Fibroblast of lung (primary cell): Measurements from ENCODE around the gene COX4I1. TPM values are rescaled to one million over a fixed set of nuclear protein-coding genes. Genes with fewer than 3 reads are reported as not detected.
A peak's percentile ranks its signal among the peaks of the same experiment; 100 is the strongest.

ENCODE experiments used
- DNase-seq, 2 donors: peaks; one replicate each; pipeline versions ENCODE4 v3.0.0 to v3.0.0-alpha.2; 2010; ENCODE audit warnings: low read depth in 2 of 2
- H2AFZ ChIP-seq: 2 replicates; pipeline ENCODE4 v1.5.1; 2012; ENCODE audit warnings: low read length, control low read depth, inconsistent platforms
- H3K27ac ChIP-seq: 2 replicates; pipeline ENCODE4 v1.5.1; 2011; ENCODE audit warnings: low read length, control low read depth; ENCODE audit not compliant: insufficient read depth
- H3K27me3 ChIP-seq: 2 replicates; pipeline ENCODE4 v1.5.1; 2011; ENCODE audit warnings: mild to moderate bottlenecking, low read length; ENCODE audit not compliant: control insufficient read depth, insufficient read depth
- H3K36me3 ChIP-seq: 2 replicates; pipeline ENCODE4 v1.5.1; 2011; ENCODE audit warnings: low read length; ENCODE audit not compliant: control insufficient read depth, insufficient read depth
- H3K4me1 ChIP-seq: 2 replicates; pipeline ENCODE4 v1.5.1; 2011; ENCODE audit warnings: low read length; ENCODE audit not compliant: control insufficient read depth, insufficient read depth; ENCODE audit errors: extremely low read depth
- H3K4me2 ChIP-seq: 2 replicates; pipeline ENCODE4 v1.5.1; 2011; ENCODE audit warnings: low read length, control low read depth; ENCODE audit not compliant: insufficient read depth; ENCODE audit errors: extremely low read depth
- H3K4me3 ChIP-seq, 4 experiments: fragments of 200-600 bp in 1 of 4; sonication (generic) in 1 of 4; replicated peaks in 1 of 4; 2 replicates each; pipeline ENCODE4 v1.5.1; 2011 to 2016; ENCODE audit warnings: low read length in 4 of 4, low read depth in 3 of 4, mild to moderate bottlenecking in 3 of 4, control low read depth in 2 of 4, inconsistent platforms in 1 of 4, mixed read lengths in 1 of 4; ENCODE audit not compliant: insufficient read depth in 1 of 4; ENCODE audit errors: control extremely low read depth in 1 of 4
- H3K79me2 ChIP-seq: 2 replicates; pipeline ENCODE4 v1.5.1; 2012; ENCODE audit warnings: mild to moderate bottlenecking, low read length, inconsistent platforms; ENCODE audit not compliant: control insufficient read depth, insufficient read depth
- H3K9ac ChIP-seq: 2 replicates; pipeline ENCODE4 v1.5.1; 2011; ENCODE audit warnings: mild to moderate bottlenecking, low read length, control low read depth; ENCODE audit not compliant: insufficient read depth
- H3K9me3 ChIP-seq: 2 replicates; pipeline ENCODE4 v1.5.1; 2012; ENCODE audit warnings: low read depth, low read length; ENCODE audit not compliant: control insufficient read depth, insufficient read depth
- H4K20me1 ChIP-seq: 2 replicates; pipeline ENCODE4 v1.5.1; 2011; ENCODE audit warnings: low read length; ENCODE audit not compliant: control insufficient read depth, insufficient read depth; ENCODE audit errors: extremely low read depth
- EZH2 ChIP-seq: IDR thresholded peaks from 2 replicates; pipeline ENCODE4 v1.5.1; 2012; ENCODE audit warnings: low read length, control low read depth, mild to moderate bottlenecking; ENCODE audit errors: missing control alignments
- polyA plus RNA-seq, 2 donors: library from polyadenylated mRNA; depleted of rRNA in 1 of 2; stranded (reverse) in 1 of 2; unstranded in 1 of 2; fragments of >200 nt; gene quantifications; 2 replicates each; pipeline ENCODE4 v1.2.1, GENCODE V29; 2011 to 2012; ENCODE audit warnings: missing spikeins in 1 of 2
- total RNA-seq: library from RNA; depleted of rRNA; stranded (reverse); fragments of >200 nt; gene quantifications from 2 replicates; pipeline ENCODE4 v1.2.1, GENCODE V29; 2014
- TF ChIP-seq, protein P1 (sequence below), 2 donors: IDR thresholded peaks in 1 of 2; conservative IDR thresholded peaks in 1 of 2; 1 replicate in 1 of 2; 2 replicates in 1 of 2; pipeline ENCODE4 v1.5.1; 2011 to 2012; ENCODE audit warnings: low read length in 2 of 2, control low read depth in 1 of 2, inconsistent platforms in 1 of 2, low read depth in 1 of 2, mild to moderate bottlenecking in 1 of 2

COX4I1 gene
- total and polyA plus RNA-seq, 2 donors (not counting 1 experiment from before 2014, with no cell fraction given) = 442 to 653 TPM

GRCh38 chr16:85752511-85753420, 46.7 kb upstream of the COX4I1 start:
- no peaks in the 10 kb centered on the region for H3K9me3 ChIP-seq
- H3K27me3 ChIP-seq = no peaks in the 10 kb centered on the region
- peaks cover 23% of the 10 kb centered on the region for H3K4me1 ChIP-seq
- H2AFZ ChIP-seq = no peak overlapping the region
- no peaks in the 10 kb centered on the region for H3K36me3 ChIP-seq
- peak; percentile 25 to 34 for DNase-seq
- no peak overlapping the region for H3K9ac ChIP-seq
- peaks cover 5% of the 10 kb centered on the region for H3K79me2 ChIP-seq
- H4K20me1 ChIP-seq = no peaks in the 10 kb centered on the region
- no peak overlapping the region for H3K4me3 ChIP-seq
- no peak for TF ChIP-seq EZH2
- TF ChIP-seq, protein P1, sequence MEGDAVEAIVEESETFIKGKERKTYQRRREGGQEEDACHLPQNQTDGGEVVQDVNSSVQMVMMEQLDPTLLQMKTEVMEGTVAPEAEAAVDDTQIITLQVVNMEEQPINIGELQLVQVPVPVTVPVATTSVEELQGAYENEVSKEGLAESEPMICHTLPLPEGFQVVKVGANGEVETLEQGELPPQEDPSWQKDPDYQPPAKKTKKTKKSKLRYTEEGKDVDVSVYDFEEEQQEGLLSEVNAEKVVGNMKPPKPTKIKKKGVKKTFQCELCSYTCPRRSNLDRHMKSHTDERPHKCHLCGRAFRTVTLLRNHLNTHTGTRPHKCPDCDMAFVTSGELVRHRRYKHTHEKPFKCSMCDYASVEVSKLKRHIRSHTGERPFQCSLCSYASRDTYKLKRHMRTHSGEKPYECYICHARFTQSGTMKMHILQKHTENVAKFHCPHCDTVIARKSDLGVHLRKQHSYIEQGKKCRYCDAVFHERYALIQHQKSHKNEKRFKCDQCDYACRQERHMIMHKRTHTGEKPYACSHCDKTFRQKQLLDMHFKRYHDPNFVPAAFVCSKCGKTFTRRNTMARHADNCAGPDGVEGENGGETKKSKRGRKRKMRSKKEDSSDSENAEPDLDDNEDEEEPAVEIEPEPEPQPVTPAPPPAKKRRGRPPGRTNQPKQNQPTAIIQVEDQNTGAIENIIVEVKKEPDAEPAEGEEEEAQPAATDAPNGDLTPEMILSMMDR (conservative IDR thresholded peaks at IDR 0.05 in 1 of 2, IDR thresholded peaks at IDR 0.05 in 1 of 2; ENCODE audit: low read depth in 1 of 2, low read length in 2 of 2) = peak in 1 of 2 donors; percentile 41
- H3K4me2 ChIP-seq = no peak overlapping the region
- no peak overlapping the region for H3K27ac ChIP-seq

GRCh38 chr16:85753559-85753958, 45.9 kb upstream of the COX4I1 start:
- DNase-seq = no peak
- H3K79me2 ChIP-seq = peaks cover 5% of the 10 kb centered on the region
- no peak overlapping the region for H3K27ac ChIP-seq
- no peak overlapping the region for H3K4me2 ChIP-seq
- H4K20me1 ChIP-seq = no peaks in the 10 kb centered on the region
- no peaks in the 10 kb centered on the region for H3K36me3 ChIP-seq
- H3K9ac ChIP-seq = no peak overlapping the region
- no peaks in the 10 kb centered on the region for H3K27me3 ChIP-seq
- H3K9me3 ChIP-seq = no peaks in the 10 kb centered on the region
- H3K4me1 ChIP-seq = peaks cover 27% of the 10 kb centered on the region
- no peak overlapping the region for H3K4me3 ChIP-seq
- H2AFZ ChIP-seq = no peak overlapping the region
- TF ChIP-seq, protein P1 (conservative IDR thresholded peaks at IDR 0.05 in 1 of 2, IDR thresholded peaks at IDR 0.05 in 1 of 2; ENCODE audit: low read depth in 1 of 2, low read length in 2 of 2) = no peak
- no peak for TF ChIP-seq EZH2

GRCh38 chr16:85753976-85754375, 45.5 kb upstream of the COX4I1 start:
- H3K79me2 ChIP-seq = peaks cover 5% of the 10 kb centered on the region
- no peak overlapping the region for H2AFZ ChIP-seq
- H3K27me3 ChIP-seq = no peaks in the 10 kb centered on the region
- H3K36me3 ChIP-seq = no peaks in the 10 kb centered on the region
- H3K4me3 ChIP-seq = no peak overlapping the region
- no peaks in the 10 kb centered on the region for H4K20me1 ChIP-seq
- no peaks in the 10 kb centered on the region for H3K9me3 ChIP-seq
- H3K4me1 ChIP-seq = peaks cover 27% of the 10 kb centered on the region
- DNase-seq = no peak
- no peak overlapping the region for H3K27ac ChIP-seq
- no peak for TF ChIP-seq EZH2
- TF ChIP-seq, protein P1 (conservative IDR thresholded peaks at IDR 0.05 in 1 of 2, IDR thresholded peaks at IDR 0.05 in 1 of 2; ENCODE audit: low read depth in 1 of 2, low read length in 2 of 2) = no peak
- H3K4me2 ChIP-seq = no peak overlapping the region
- H3K9ac ChIP-seq = no peak overlapping the region
